NCI-H1092 (cell line): ENCODE results near the gene BUB1B.

Experiments
- DNase-seq: peaks from one replicate; lab custom pipeline; 2025; lab: John Stamatoyannopoulos, UW

Gene BUB1B

DNA sequence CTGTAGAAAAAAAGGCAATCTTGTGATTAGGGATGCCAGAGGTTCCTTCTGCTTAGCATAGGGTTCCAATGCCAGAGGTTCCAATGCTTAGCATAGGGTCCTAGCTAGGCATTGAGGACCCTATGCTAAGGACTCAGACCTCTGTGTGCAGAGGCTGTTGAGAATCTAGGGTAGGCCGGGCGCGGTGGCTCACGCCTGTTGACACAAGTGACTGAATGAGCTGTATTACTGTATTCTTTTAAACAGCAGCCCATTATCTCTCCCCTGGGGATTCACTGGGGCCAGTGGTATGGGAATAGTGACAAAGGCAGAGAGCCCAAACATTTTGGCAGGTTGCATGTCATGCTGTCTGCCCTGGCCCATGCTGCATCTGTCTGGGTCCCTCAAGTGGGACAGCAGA is 94.2 kb downstream of the BUB1B start:
- DNase-seq = no peak

DNA sequence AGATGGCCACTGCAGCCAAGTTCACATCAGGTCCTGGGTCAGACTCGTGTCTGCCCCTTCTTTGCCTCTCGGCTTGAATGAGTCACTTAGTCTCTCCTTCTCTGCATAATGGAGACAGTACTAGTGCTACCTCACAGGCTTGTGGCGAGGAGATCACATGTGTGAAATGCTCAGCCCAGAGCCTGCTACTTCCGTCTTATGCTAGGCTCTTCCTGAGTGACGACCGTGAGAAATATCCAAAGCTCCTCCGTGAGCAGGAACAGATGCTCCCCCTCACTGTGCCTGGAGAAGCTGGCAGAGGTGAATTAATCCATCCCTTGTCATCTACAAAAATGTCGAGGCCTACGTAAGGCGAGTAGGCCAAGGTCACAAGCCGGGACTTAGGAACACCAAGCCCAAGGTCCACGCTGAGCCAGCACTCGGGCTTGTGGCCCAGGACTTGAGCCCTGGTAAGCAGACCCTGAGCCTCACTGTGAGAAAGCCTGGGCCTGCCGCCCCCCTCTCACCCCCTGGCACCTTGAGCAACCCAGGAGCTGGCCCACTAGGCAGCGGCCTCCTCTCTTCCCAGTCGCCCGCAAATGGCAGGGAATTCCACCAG is 95.9 kb downstream of the BUB1B start:
- DNase-seq = no peak

GRCh38 chr15:40257656-40258450 is 97.0 kb downstream of the BUB1B start:
- no peak for DNase-seq

DNA sequence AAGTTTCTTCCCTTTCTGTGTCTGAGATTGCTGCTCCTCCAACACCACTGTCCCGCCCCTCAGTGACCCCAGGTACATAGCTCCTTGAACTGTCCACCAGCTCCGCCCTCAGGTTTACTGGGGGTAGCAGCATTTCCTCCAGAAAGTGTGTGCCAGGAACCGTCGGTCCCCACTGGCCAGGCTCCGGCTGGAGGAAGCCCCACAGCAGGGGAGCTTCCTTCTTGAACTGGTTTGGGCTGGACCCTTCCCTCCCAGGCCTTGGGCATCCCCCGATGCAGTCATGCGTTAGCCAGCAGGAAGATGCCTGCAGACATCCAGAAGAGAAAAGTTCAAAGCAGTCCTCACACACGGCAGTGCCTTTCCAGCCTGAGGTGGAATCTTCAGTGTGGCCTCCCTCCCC is 97.7 kb downstream of the BUB1B start:
- DNase-seq = no peak

- no peak for DNase-seq
Observed at GRCh38 chr15:40259021-40259420, 98.2 kb downstream of the BUB1B start.

DNA sequence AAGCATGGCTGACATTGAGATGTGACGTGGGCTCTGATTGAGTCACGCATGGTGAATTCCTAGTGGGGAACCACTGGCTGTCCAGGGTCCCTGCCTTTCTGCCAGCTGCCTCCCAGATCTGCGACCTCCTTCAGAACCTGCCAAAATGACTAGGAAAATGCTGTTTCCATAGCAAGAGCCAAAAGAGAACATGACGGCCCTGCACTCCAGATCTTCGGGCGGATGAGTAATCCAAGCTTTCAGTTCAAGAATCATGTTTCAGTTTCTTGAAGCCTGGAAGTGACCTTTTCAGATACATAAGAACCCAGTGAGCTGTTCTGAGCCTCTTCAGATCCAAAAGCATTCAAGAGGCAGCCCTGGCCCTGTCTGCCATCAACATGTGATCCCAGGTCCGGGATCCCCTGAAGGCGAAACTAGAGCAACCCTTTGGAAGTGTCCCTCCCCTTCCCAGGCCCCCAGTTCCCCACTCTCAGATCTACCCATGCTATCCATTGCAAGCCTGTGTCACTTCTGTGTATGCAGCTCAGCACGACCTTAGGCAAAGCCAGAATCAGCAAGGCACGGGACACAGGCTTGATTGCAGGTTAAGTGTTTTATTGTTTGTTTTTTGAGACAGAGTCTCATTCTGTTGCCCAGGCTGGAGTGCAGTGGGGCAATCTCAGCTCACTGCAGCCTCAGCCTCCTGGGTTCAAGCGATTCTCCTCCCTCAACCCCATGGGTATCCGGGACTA is 102.3 kb downstream of the BUB1B start:
- no peak for DNase-seq

GRCh38 chr15:40264321-40265153 is 103.7 kb downstream of the BUB1B start:
- DNase-seq = no peak

DNA sequence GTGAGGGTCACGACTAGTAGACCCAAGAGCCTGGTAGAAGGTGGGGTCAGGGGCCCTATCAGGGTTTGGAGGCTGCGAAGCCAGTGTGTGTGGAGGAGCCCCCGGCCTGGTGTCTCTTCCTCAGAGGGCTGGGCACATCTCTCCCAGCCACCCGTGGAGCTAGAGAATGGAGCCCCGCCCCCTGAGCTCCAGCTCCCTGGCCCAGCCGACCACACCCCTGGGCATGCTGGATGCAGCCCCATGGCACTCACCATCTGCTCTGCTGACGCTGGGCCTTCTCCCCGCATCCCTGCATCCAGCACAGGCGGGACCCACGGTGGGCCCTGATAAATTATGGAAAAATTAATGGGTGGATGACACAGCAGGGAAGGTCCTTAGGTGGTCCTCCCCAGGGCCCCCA is 104.5 kb downstream of the BUB1B start:
- DNase-seq = no peak

GRCh38 chr15:40265875-40266274 is 105.0 kb downstream of the BUB1B start:
- DNase-seq = no peak

- no peak for DNase-seq
Observed at GRCh38 chr15:40266828-40267304, 106.0 kb downstream of the BUB1B start.

DNA sequence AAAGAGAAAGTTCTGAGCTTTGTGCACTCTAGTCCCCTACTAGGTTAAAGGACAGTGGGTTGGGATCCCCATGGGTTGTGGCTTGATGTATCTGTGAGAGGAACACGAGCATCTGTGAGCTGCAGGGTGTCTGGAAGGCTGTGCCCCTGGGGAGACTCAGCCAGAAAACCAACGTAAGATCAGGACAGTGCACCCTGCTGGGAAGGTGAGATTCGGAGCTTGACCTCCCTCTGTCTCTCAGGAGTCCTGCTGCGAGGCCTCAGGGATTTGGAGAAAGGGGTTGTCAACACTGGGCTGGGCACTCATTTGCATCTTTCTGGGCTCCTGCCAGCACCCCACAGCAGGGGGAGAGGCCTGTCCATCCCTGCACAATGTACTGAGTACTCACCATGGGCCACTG is 106.8 kb downstream of the BUB1B start:
- no peak for DNase-seq

GRCh38 chr15:40269604-40270003 is 108.7 kb downstream of the BUB1B start:
- DNase-seq = no peak

- no peak for DNase-seq
Observed at GRCh38 chr15:40270246-40270995, 109.6 kb downstream of the BUB1B start.
